ENCODE measurements around the gene TDO2.

GRCh38 chr4:155953151-155954117 is 49.9 kb downstream of the TDO2 start, which contains the start of gene CTSO:
- TF ChIP-seq, protein P1, sequence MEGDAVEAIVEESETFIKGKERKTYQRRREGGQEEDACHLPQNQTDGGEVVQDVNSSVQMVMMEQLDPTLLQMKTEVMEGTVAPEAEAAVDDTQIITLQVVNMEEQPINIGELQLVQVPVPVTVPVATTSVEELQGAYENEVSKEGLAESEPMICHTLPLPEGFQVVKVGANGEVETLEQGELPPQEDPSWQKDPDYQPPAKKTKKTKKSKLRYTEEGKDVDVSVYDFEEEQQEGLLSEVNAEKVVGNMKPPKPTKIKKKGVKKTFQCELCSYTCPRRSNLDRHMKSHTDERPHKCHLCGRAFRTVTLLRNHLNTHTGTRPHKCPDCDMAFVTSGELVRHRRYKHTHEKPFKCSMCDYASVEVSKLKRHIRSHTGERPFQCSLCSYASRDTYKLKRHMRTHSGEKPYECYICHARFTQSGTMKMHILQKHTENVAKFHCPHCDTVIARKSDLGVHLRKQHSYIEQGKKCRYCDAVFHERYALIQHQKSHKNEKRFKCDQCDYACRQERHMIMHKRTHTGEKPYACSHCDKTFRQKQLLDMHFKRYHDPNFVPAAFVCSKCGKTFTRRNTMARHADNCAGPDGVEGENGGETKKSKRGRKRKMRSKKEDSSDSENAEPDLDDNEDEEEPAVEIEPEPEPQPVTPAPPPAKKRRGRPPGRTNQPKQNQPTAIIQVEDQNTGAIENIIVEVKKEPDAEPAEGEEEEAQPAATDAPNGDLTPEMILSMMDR (IDR thresholded peaks at IDR 0.05; ENCODE audit: low read depth, low read length) = peak; percentile 91
- no peak for TF ChIP-seq EZH2phosphoT487 (IDR thresholded peaks at IDR 0.05; ENCODE audit: low read depth)
